ENCODE measurements around the gene ABT1. TPM values are rescaled to one million over a fixed set of nuclear protein-coding genes. Genes with fewer than 3 reads are reported as not detected.

The ABT1 gene
- total RNA-seq, 1 donor from 2014 or later = 10.1 TPM

DNA sequence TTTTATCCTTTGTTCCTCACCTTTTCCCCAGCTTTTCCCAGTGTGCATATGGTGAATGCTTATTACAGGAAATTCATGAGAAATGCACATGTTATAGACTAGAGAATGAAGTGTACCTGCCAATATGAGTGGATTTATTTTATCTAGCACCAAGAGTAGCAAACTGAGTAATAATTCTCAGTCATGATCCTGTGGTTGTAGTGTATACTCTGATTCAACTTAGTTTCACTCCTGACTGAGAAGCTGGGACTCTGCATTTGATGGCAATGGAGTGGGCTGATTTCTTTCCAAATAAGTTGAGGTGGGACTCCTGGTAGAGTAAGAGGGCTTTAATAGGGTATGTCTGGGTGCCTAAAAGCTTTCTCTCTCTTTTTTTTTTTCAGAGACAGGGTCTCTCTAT is 4.0 kb downstream of the ABT1 start:
- peaks cover 12% of the 10 kb centered on the region for H3K4me1 Mint-ChIP-seq (ENCODE audit: low read depth)
- no peak overlapping the region for H3K4me3 Mint-ChIP-seq (ENCODE audit: unreplicated experiment)
- TF ChIP-seq, protein P1, sequence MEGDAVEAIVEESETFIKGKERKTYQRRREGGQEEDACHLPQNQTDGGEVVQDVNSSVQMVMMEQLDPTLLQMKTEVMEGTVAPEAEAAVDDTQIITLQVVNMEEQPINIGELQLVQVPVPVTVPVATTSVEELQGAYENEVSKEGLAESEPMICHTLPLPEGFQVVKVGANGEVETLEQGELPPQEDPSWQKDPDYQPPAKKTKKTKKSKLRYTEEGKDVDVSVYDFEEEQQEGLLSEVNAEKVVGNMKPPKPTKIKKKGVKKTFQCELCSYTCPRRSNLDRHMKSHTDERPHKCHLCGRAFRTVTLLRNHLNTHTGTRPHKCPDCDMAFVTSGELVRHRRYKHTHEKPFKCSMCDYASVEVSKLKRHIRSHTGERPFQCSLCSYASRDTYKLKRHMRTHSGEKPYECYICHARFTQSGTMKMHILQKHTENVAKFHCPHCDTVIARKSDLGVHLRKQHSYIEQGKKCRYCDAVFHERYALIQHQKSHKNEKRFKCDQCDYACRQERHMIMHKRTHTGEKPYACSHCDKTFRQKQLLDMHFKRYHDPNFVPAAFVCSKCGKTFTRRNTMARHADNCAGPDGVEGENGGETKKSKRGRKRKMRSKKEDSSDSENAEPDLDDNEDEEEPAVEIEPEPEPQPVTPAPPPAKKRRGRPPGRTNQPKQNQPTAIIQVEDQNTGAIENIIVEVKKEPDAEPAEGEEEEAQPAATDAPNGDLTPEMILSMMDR (IDR thresholded peaks at IDR 0.05) = no peak
- DNase-seq (ENCODE audit: low spot score) = no peak
- H3K36me3 Mint-ChIP-seq (ENCODE audit: low read depth) = peaks cover 12% of the 10 kb centered on the region
- no peak overlapping the region for H3K27ac Mint-ChIP-seq (ENCODE audit: unreplicated experiment)
- no peaks in the 10 kb centered on the region for H3K9me3 Mint-ChIP-seq (ENCODE audit: low read depth)
- H3K27me3 Mint-ChIP-seq (ENCODE audit: low read depth) = no peaks in the 10 kb centered on the region

DNA sequence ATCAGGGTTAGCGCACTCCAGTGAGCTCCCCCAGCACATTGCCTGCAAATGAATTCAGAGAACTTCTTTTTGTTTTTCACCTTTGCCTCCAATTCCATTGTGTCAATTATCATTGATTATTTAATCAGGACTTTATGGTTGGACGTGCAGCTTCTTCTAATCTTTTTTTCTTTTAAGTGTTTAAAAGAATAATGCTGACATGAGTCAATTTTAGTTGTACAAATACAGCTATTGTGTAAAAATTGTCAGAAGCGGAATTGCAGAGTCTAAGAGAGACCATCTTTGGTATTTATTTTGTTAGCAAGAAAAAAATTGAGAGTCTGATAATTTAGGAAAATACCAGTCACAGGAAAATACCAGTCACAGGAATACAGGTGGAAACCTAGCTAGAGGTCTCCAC is 5.5 kb downstream of the ABT1 start:
- H3K9me3 Mint-ChIP-seq (ENCODE audit: low read depth) = no peaks in the 10 kb centered on the region
- H3K4me1 Mint-ChIP-seq (ENCODE audit: low read depth) = peaks cover 12% of the 10 kb centered on the region
- no peak overlapping the region for H3K27ac Mint-ChIP-seq (ENCODE audit: unreplicated experiment)
- no peak for DNase-seq (ENCODE audit: low spot score)
- H3K36me3 Mint-ChIP-seq (ENCODE audit: low read depth) = peaks cover 12% of the 10 kb centered on the region
- H3K27me3 Mint-ChIP-seq (ENCODE audit: low read depth) = no peaks in the 10 kb centered on the region
- H3K4me3 Mint-ChIP-seq (ENCODE audit: unreplicated experiment) = no peak overlapping the region
- TF ChIP-seq, protein P1 (IDR thresholded peaks at IDR 0.05) = no peak

DNA sequence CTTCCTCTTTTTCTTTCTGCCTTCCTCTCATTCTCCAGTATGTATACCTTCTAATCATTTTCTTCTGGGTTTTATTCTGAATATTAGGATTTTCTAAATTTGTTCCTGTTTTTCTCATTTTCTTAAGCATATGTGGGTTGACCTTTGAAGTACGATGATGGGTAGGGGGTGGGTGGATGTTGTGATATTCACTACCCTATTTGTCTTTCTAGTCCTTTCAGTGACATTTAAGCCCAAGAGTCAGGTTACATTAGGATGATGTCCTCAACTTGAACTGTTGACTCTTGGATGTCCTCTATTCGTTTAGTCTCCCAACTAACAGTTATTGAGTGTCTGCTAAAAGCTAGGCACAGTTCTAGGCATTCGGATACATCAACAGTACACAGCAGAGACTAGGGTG is 7.3 kb downstream of the ABT1 start:
- H3K9me3 Mint-ChIP-seq (ENCODE audit: low read depth) = no peaks in the 10 kb centered on the region
- DNase-seq (ENCODE audit: low spot score) = no peak
- peaks cover 6% of the 10 kb centered on the region for H3K36me3 Mint-ChIP-seq (ENCODE audit: low read depth)
- H3K4me1 Mint-ChIP-seq (ENCODE audit: low read depth) = no peaks in the 10 kb centered on the region
- no peak overlapping the region for H3K4me3 Mint-ChIP-seq (ENCODE audit: unreplicated experiment)
- TF ChIP-seq, protein P1 (IDR thresholded peaks at IDR 0.05) = no peak
- no peaks in the 10 kb centered on the region for H3K27me3 Mint-ChIP-seq (ENCODE audit: low read depth)
- H3K27ac Mint-ChIP-seq (ENCODE audit: unreplicated experiment) = no peak overlapping the region

DNA sequence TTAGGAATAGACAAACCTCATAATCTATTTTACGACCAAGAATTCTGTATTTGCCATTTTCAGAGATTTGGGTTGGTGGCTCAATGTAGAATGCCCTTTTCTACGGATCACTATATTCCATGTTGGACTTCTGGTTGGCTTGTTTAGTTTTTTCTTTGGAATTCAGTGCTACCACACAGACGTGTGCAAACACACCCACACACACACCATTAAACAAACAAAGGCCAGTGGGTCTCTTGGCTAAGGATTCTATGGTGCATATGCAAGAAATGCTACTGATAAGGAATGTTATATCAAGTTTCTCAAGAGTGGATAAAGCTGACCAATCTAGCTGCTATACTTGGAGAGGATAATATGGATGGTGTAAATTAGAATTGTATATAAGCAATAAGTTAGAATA is 8.0 kb downstream of the ABT1 start:
- no peak for DNase-seq (ENCODE audit: low spot score)
- no peaks in the 10 kb centered on the region for H3K27me3 Mint-ChIP-seq (ENCODE audit: low read depth)
- no peaks in the 10 kb centered on the region for H3K4me1 Mint-ChIP-seq (ENCODE audit: low read depth)
- H3K9me3 Mint-ChIP-seq (ENCODE audit: low read depth) = no peaks in the 10 kb centered on the region
- TF ChIP-seq, protein P1 (IDR thresholded peaks at IDR 0.05) = no peak
- no peak overlapping the region for H3K27ac Mint-ChIP-seq (ENCODE audit: unreplicated experiment)
- peaks cover 2% of the 10 kb centered on the region for H3K36me3 Mint-ChIP-seq (ENCODE audit: low read depth)
- no peak overlapping the region for H3K4me3 Mint-ChIP-seq (ENCODE audit: unreplicated experiment)

DNA sequence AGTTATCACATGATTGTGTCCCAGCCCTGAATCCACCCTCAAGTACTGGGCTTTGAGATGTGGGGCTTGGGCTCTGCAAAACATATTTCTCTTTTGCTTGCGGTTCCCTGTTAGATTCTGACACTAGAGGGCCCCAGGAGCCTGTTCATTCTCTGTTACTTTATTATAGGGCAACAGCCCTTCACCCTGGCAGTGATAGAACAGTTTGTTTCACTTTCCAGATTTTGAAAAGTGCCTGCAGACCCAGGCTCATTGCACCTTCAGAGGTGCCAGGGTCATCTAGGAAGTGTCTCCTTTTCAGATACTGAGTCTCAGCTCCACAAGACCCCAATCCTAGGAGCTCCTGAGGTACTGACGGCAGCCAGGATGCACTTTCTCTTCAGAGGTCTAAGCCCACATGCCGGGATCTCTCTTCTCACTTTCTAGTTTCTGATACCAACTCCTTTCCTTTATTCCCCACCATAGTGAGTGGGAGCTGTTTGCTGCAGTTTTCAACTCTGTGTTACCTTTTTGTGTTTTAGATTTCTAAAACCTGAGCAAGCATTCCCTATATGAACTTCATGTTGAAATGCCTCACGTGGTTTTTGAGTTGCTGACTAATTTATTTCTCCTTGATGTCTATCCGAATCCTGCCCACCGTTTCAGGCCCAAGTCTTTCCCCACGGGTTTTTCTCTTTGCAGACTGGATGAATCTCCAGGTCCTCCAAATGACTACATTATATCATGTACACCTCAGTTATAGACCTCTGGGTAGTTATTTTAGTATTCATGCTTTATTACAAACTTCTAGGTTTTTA is 10.9 kb downstream of the ABT1 start:
- H3K4me1 Mint-ChIP-seq (ENCODE audit: low read depth) = no peaks in the 10 kb centered on the region

More for the DNA sequence above, 10.9 kb downstream of the ABT1 start:
- H3K4me3 Mint-ChIP-seq (ENCODE audit: unreplicated experiment) = no peak overlapping the region
- H3K9me3 Mint-ChIP-seq (ENCODE audit: low read depth) = no peaks in the 10 kb centered on the region
- H3K27me3 Mint-ChIP-seq (ENCODE audit: low read depth) = peaks cover 8% of the 10 kb centered on the region
- no peak for DNase-seq (ENCODE audit: low spot score)
- H3K36me3 Mint-ChIP-seq (ENCODE audit: low read depth) = peaks cover 1% of the 10 kb centered on the region
- TF ChIP-seq, protein P1 (IDR thresholded peaks at IDR 0.05) = peak; percentile 89
- no peak overlapping the region for H3K27ac Mint-ChIP-seq (ENCODE audit: unreplicated experiment)

All from chondrocyte (in vitro differentiated cells).